ENCODE results near the gene FAM118A. TPM values are rescaled to one million over a fixed set of nuclear protein-coding genes. Genes with fewer than 3 reads are reported as not detected.
"Not testable (repeated sequence)": the region's sequence is repeated elsewhere in the genome, so short reads cannot be mapped to it uniquely, and the experiment has no call there.

The FAM118A gene
- polyA plus RNA-seq, 1 experiment = 23.3 TPM

DNA sequence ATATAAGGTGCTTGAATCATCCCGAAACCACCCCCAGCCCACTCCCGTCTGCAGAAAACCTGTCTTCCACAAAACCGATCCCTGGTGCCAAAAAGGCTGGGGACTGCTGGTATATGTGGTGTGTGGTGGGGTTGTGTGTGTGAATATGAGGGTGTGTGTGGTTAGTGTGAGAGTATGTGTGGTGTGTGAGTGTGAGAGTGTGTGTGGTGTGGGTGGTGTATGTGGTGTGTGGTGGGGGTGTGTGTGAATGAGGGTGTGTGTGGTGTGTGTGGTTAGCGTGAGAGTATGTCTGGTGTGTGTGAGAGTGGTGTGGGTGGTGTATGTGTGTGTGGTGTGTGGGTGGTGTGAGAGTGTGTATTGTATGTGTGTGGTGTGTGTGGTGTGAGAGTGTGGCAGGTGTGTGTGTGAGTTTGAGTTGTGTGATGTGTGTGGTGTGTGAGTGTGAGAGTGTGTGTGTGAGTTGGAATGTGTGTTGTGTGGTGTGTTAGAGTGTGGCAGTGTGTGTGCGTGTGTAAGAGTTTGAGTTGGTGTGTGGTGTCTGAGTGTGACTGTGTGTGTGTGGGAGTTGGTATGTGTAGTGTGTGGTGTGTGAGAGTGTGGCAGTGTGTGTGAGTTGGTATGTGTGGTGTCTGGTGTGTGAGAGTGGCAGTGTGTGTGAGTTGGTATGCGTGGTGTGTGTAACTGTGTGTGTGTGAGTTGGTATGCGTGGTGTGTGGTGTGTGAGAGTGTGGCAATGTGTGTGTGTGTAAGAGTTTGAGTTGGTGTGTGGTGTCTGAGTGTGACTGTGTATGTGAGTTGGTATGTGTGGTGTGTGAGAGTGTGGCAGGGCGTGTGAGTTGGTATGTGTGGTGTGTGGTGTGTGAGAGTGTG, 18.4 kb upstream of the FAM118A start:
- DNase-seq (ENCODE audit: low read depth, low spot score) = no peak
- Histone ChIP-seq H3K4me3 (ENCODE audit: low read depth, low read length) (no peak overlapping the region), H3K27ac (ENCODE audit: low read depth, low read length) (no peak overlapping the region), H3K9me3 (ENCODE audit: control insufficient read depth, insufficient read depth, low read length) (no peaks in the 10 kb centered on the region; the same call in 1 of the 2 replicates), H3K27me3 (ENCODE audit: control insufficient read depth, insufficient read depth, low read length) (peaks cover 14% of the 10 kb centered on the region)
- POLR2A ChIA-PET = interaction anchor here (0.6 kb wide), 1 partner anchor 8 kb away, joined by 3 read pairs; no protein-coding TSS in a partner anchor
- TF ChIP-seq, protein P1, sequence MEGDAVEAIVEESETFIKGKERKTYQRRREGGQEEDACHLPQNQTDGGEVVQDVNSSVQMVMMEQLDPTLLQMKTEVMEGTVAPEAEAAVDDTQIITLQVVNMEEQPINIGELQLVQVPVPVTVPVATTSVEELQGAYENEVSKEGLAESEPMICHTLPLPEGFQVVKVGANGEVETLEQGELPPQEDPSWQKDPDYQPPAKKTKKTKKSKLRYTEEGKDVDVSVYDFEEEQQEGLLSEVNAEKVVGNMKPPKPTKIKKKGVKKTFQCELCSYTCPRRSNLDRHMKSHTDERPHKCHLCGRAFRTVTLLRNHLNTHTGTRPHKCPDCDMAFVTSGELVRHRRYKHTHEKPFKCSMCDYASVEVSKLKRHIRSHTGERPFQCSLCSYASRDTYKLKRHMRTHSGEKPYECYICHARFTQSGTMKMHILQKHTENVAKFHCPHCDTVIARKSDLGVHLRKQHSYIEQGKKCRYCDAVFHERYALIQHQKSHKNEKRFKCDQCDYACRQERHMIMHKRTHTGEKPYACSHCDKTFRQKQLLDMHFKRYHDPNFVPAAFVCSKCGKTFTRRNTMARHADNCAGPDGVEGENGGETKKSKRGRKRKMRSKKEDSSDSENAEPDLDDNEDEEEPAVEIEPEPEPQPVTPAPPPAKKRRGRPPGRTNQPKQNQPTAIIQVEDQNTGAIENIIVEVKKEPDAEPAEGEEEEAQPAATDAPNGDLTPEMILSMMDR (IDR thresholded peaks at IDR 0.05; ENCODE audit: low read depth, low read length) = no peak
- CTCF ChIA-PET = no interaction called here

DNA sequence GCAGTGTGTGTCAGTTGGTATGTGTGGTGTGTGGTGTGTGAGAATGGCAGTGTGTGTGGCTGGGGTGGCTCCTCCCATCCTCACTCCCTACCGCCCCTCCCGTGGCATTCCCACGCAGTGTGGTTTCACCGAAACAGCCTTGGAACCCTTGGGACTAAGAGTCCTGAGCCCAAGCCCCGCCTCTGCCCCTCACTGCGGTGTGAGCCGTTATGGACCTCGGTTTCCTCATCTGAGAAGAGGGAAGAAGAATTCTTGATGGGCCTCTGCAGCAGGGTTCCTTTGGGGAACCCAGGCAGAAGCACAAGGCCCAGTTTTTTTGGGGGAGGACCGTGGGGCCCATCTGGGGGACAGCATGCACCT, 17.8 kb upstream of the FAM118A start:
- ChIA-PET POLR2A (no interaction called here), CTCF (no interaction called here)
- TF ChIP-seq, protein P1 (IDR thresholded peaks at IDR 0.05; ENCODE audit: low read depth, low read length) = no peak
- Histone ChIP-seq H3K9me3 (ENCODE audit: control insufficient read depth, insufficient read depth, low read length) (no peaks in the 10 kb centered on the region; the same call in 1 of the 2 replicates), H3K4me3 (ENCODE audit: low read depth, low read length) (no peak overlapping the region), H3K27ac (ENCODE audit: low read depth, low read length) (no peak overlapping the region), H3K27me3 (ENCODE audit: control insufficient read depth, insufficient read depth, low read length) (peaks cover 8% of the 10 kb centered on the region)
- no peak for DNase-seq (ENCODE audit: low read depth, low spot score)

GRCh38 chr22:45292731-45293442, 16.8 kb upstream of the FAM118A start:
- ChIA-PET CTCF (no interaction called here), POLR2A (no interaction called here)
- no peak overlapping the region for H3K27ac ChIP-seq (ENCODE audit: low read depth, low read length)
- no peaks in the 10 kb centered on the region; the same call in 1 of the 2 replicates for H3K9me3 ChIP-seq (ENCODE audit: control insufficient read depth, insufficient read depth, low read length)
- TF ChIP-seq, protein P1 (IDR thresholded peaks at IDR 0.05; ENCODE audit: low read depth, low read length) = no peak
- peaks cover 6% of the 10 kb centered on the region for H3K27me3 ChIP-seq (ENCODE audit: control insufficient read depth, insufficient read depth, low read length)
- no peak overlapping the region for H3K4me3 ChIP-seq (ENCODE audit: low read depth, low read length)
- DNase-seq (ENCODE audit: low read depth, low spot score) = no peak

- Histone ChIP-seq H3K9me3 (ENCODE audit: control insufficient read depth, insufficient read depth, low read length) (no peaks in the 10 kb centered on the region; the same call in 1 of the 2 replicates), H3K27ac (ENCODE audit: low read depth, low read length) (no peak overlapping the region), H3K27me3 (ENCODE audit: control insufficient read depth, insufficient read depth, low read length) (peaks cover 6% of the 10 kb centered on the region), H3K4me3 (ENCODE audit: low read depth, low read length) (no peak overlapping the region)
- TF ChIP-seq, protein P1 (IDR thresholded peaks at IDR 0.05; ENCODE audit: low read depth, low read length) = no peak
- ChIA-PET POLR2A (no interaction called here), CTCF (no interaction called here)
- no peak for DNase-seq (ENCODE audit: low read depth, low spot score)
These were observed 15.7 kb upstream of the FAM118A start for GRCh38 chr22:45294030-45294429.

GRCh38 chr22:45295004-45295403, 14.7 kb upstream of the FAM118A start:
- POLR2A ChIA-PET; H3K27ac ChIP-seq (ENCODE audit: low read depth, low read length); H3K9me3 ChIP-seq (ENCODE audit: control insufficient read depth, insufficient read depth, low read length); H3K4me3 ChIP-seq (ENCODE audit: low read depth, low read length); CTCF ChIA-PET; DNase-seq (ENCODE audit: low read depth, low spot score); H3K27me3 ChIP-seq (ENCODE audit: control insufficient read depth, insufficient read depth, low read length): not testable (repeated sequence)

Data from AG04450 (cell line).